Common myeloid progenitor, CD34-positive (primary cell): ENCODE results near the gene DOCK1.

Experiments used
- CTCF ChIA-PET: fragments of 350-600 bp; sonication (Branson Sonifier 250); formaldehyde crosslinking; loops from one replicate; lab custom pipeline; 2021; ENCODE audit warnings: antibody characterized with exemption; lab: Charles Lee
- POLR2A ChIA-PET: fragments of 350-600 bp; sonication (Branson Sonifier 250); formaldehyde crosslinking; loops from one replicate; lab custom pipeline; 2021; ENCODE audit warnings: antibody characterized with exemption; lab: Charles Lee
- DNase-seq, 3 donors: peaks; one replicate each; pipeline versions ENCODE4 v3.0.0 to v3.0.0-alpha.2; 2013
- H3K27ac ChIP-seq, 2 experiments: 1 replicate in 1 of 2; 2 replicates in 1 of 2; pipeline ENCODE4 v1.7.0; 2013; ENCODE audit warnings: inconsistent platforms in 2 of 2, low read length in 2 of 2, mild to moderate bottlenecking in 2 of 2, low read depth in 1 of 2, moderate library complexity in 1 of 2; ENCODE audit not compliant: severe bottlenecking in 2 of 2, insufficient read depth in 1 of 2, poor library complexity in 1 of 2
- H3K27me3 ChIP-seq, 5 experiments: replicated peaks in 2 of 5; 1 replicate in 3 of 5; 2 replicates in 2 of 5; pipeline versions ENCODE4 v1.6.1 to v1.7.0; 2013; ENCODE audit warnings: low read length in 4 of 5, mild to moderate bottlenecking in 2 of 5, moderate library complexity in 2 of 5, inconsistent platforms in 1 of 5; ENCODE audit not compliant: insufficient read depth in 5 of 5, control insufficient read depth in 4 of 5
- H3K36me3 ChIP-seq, 4 experiments: 1 replicate in 2 of 4; 2 replicates in 2 of 4; pipeline versions ENCODE4 v1.6.1 to v1.7.0; 2013; ENCODE audit warnings: low read length in 3 of 4, control low read depth in 1 of 4, mild to moderate bottlenecking in 1 of 4; ENCODE audit not compliant: control insufficient read depth in 4 of 4, insufficient read depth in 4 of 4
- H3K4me1 ChIP-seq, 4 experiments: 1 replicate in 3 of 4; 2 replicates in 1 of 4; pipeline versions ENCODE4 v1.6.1 to v1.7.1; 2013; ENCODE audit warnings: low read length in 3 of 4, mild to moderate bottlenecking in 3 of 4, control low read depth in 1 of 4, inconsistent platforms in 1 of 4, moderate library complexity in 1 of 4; ENCODE audit not compliant: control insufficient read depth in 4 of 4, insufficient read depth in 4 of 4; ENCODE audit errors: control extremely low read depth in 1 of 4
- H3K4me3 ChIP-seq, 7 experiments: 1 replicate in 4 of 7; 2 replicates in 3 of 7; pipeline versions ENCODE4 v1.5.1 to v1.7.0; 2013; ENCODE audit warnings: mild to moderate bottlenecking in 7 of 7, low read length in 6 of 7, moderate library complexity in 6 of 7, inconsistent platforms in 2 of 7, low read depth in 2 of 7, control low read depth in 1 of 7; ENCODE audit not compliant: insufficient read depth in 4 of 7, control insufficient read depth in 1 of 7; ENCODE audit errors: extremely low read depth in 1 of 7
- H3K9me3 ChIP-seq, 5 experiments: 1 replicate in 4 of 5; 2 replicates in 1 of 5; pipeline versions ENCODE4 v1.6.1 to v1.7.1; 2013; ENCODE audit warnings: low read length in 4 of 5, mild to moderate bottlenecking in 2 of 5, inconsistent platforms in 1 of 5, low read depth in 1 of 5, moderate library complexity in 1 of 5; ENCODE audit not compliant: control insufficient read depth in 4 of 5, insufficient read depth in 2 of 5; ENCODE audit errors: control extremely low read depth in 1 of 5
- WGBS: methylation state at CpG from one replicate; pipeline ENCODE4 v1.1.5; 2013; ENCODE audit not compliant: insufficient coverage; 5-methylcytosine and 5-hydroxymethylcytosine counted together

DOCK1 gene

DNA sequence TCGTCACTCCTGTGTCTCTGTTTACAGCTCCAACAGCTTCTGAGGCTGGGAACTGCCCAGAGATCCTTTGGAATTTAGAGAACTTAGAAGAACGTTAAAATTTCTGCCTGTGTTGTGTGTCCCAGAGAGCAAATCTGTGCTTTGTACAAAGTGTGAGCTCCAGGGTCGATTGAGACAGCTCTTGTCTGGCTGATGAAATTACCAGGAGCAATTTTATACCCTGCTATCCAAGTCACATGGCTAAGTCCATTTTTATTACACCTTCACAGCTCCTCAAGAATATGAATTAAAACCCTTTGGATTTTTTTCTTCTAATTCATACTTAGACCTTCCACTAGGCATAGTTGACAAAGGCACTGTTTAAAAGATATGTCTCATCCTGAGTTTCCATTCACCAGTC lies 337.7 kb downstream of the DOCK1 start:
- DNase-seq = no peak
- no peaks in the 10 kb centered on the region for H3K36me3 ChIP-seq
- H3K27me3 ChIP-seq = no peaks in the 10 kb centered on the region
- POLR2A ChIA-PET = no interaction called here
- H3K27ac ChIP-seq = no peak overlapping the region
- CTCF ChIA-PET = interaction anchor here (0.8 to 1.3 kb wide), 4 partner anchors 10 to 334 kb away, joined by 3 to 5 read pairs (median 3); no protein-coding TSS in a partner anchor
- no peaks in the 10 kb centered on the region for H3K9me3 ChIP-seq
- no peaks in the 10 kb centered on the region for H3K4me1 ChIP-seq
- no peak overlapping the region for H3K4me3 ChIP-seq
- 90% methylated on average over 3 of the region's 3 CpGs for WGBS

DNA sequence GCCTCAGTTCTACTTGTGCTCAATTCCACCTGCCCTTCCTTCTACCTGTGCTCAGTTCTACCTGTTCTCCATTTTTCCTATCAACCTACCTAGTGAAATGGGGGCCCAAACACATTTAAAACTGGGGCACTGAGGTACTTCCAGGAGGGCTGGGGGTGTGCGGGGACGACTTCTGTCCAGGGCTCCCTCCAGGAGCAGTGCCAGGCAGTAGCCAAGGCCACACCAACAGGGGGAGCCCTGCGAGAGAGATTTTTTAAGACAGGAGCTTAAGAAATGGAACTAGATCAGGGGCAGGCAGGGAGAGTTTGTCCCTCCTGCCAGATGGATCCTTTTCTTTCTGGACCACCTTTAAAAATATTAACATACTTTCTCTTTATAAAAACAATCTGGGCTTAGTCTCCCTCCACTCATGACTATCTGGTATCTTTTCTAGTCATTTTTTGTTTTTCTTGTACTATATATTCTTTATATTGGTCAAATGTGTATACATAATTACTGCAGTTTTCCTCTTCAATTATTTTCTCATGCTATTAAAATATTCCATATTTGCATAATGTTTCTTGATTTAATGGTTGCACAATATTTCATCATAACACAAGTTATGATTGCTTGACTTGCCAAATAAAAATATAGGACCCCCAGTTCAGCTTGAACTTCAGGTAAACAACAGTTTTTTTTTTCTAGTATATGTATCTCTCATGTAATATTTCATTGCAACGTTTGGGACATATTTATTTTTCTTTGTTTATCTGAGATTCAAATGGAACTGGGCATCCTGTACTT lies 338.5 kb downstream of the DOCK1 start:
- CTCF ChIA-PET = interaction anchor here (0.6 to 1.3 kb wide), 6 partner anchors 10 to 334 kb away, joined by 3 to 5 read pairs (median 3); no protein-coding TSS in a partner anchor
- Histone ChIP-seq H3K4me3 (no peak overlapping the region), H3K27ac (no peak overlapping the region), H3K27me3 (no peaks in the 10 kb centered on the region), H3K36me3 (peaks cover 0 to 6% (median 0%) of the 10 kb centered on the region in 4 experiments), H3K9me3 (no peaks in the 10 kb centered on the region), H3K4me1 (no peaks in the 10 kb centered on the region)
- WGBS = 42% methylated on average over 3 of the region's 4 CpGs
- POLR2A ChIA-PET = no interaction called here
- DNase-seq = peak; percentile 39 to 61 (median 54)

DNA sequence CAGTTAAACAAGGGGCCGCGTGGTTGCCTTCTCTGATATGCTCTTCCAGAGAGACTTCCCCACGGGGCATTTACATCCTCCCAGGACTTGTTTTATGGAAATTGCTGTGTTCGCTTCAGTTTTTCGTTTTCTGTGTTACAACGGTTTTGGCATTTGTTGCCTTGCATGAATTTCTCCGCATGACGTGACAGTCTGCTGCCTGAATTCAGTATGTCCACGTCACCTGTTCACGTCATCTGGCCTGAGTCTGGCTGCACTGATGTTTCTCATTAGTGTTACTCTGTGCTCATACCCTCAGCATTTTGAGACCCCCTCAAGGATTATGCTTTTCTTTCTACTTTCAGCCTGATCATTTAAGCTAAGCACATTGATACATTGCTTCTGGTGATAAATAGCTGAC lies 340.2 kb downstream of the DOCK1 start:
- Histone ChIP-seq H3K27me3 (no peaks in the 10 kb centered on the region), H3K36me3 (peaks cover 0 to 10% (median 0%) of the 10 kb centered on the region in 4 experiments), H3K4me3 (no peak overlapping the region), H3K9me3 (no peaks in the 10 kb centered on the region), H3K27ac (no peak overlapping the region), H3K4me1 (no peaks in the 10 kb centered on the region)
- DNase-seq = no peak
- WGBS = 94% methylated on average over 10 of the region's 10 CpGs
- POLR2A ChIA-PET = no interaction called here
- CTCF ChIA-PET = no interaction called here

DNA sequence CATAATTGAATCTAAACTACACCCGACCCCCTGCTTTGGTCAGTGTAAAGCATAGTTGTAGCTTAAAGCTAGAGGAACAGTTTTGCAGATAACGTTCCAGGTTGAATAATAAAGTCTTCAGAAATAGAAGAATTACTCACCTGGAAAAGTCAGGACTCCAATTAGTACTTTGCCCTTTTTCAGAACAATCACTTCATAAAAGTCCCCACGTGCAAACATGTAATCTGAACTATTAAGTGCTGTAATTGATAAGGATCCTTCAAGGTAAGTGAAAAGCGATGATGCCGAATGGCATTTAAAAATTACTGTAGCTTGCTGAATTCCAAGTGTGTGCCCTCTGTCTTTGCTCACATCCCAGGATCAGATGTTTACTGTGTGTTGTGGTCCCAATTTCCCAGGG lies 344.8 kb downstream of the DOCK1 start:
- CTCF ChIA-PET = no interaction called here
- Histone ChIP-seq H3K27me3 (no peaks in the 10 kb centered on the region), H3K9me3 (no peaks in the 10 kb centered on the region), H3K27ac (no peak overlapping the region), H3K36me3 (peaks cover 0 to 10% (median 0%) of the 10 kb centered on the region in 4 experiments), H3K4me3 (no peak overlapping the region), H3K4me1 (peaks cover 6 to 15% (median 14%) of the 10 kb centered on the region in 4 experiments)
- no peak for DNase-seq
- POLR2A ChIA-PET = no interaction called here
- WGBS = no CpG with 5 or more reads among the region's 5 CpGs

DNA sequence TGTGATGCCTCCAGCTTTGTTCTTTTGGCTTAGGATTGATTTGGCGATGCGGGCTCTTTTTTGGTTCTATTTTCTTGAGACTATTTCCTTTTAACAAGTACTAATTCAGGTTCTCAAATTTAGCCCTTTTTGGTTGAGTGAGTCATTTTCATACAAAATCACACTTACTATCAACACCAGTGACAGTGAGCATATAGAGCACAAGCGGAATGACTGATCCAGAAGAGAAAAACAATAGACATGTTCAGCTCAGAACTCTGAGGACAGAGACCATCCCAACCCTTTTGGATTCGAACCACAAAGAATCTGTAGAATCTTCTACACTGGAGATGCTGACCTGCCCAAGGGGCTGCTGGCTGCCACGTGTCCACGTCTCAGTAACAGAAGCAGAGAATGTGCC lies 347.6 kb downstream of the DOCK1 start:
- no peaks in the 10 kb centered on the region for H3K9me3 ChIP-seq
- no peak overlapping the region for H3K4me3 ChIP-seq
- H3K27ac ChIP-seq = no peak overlapping the region
- CTCF ChIA-PET = no interaction called here
- H3K36me3 ChIP-seq = peaks cover 0 to 16% (median under 1%) of the 10 kb centered on the region in 4 experiments
- H3K27me3 ChIP-seq = no peaks in the 10 kb centered on the region
- POLR2A ChIA-PET = no interaction called here
- no peak for DNase-seq
- H3K4me1 ChIP-seq = peaks cover 6 to 15% (median 14%) of the 10 kb centered on the region in 4 experiments
- WGBS = 98% methylated on average over 4 of the region's 6 CpGs

DNA sequence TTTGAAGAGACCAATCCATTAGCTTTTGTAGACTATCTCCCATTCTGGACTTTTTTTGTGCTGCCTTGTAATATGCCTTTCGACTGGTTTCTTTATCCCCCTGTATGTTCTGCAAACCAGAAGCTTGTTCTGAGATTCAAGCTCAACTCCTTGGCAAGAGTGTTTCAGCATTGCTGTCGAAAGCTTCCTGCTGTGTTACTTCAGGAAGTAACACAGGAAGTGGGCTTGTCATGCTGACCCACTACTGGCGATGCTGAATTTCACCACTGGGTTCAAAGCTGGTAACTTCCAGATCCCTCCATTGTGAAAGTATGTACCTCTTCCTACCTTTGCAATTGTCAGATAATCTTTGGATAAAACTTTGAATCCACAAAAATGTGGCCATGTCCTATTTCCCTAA lies 349.0 kb downstream of the DOCK1 start:
- WGBS = 3% methylated on average over 3 of the region's 3 CpGs
- no peaks in the 10 kb centered on the region for H3K27me3 ChIP-seq
- peaks cover 0 to 17% (median 3%) of the 10 kb centered on the region in 4 experiments for H3K36me3 ChIP-seq
- H3K4me3 ChIP-seq = peak overlapping the region in 1 of 7 experiments; percentile 19
- no peaks in the 10 kb centered on the region for H3K9me3 ChIP-seq
- H3K27ac ChIP-seq = no peak overlapping the region
- ChIA-PET POLR2A (no interaction called here), CTCF (interaction anchor here (1.6 kb wide), 1 partner anchor 11 kb away, joined by 3 read pairs; no protein-coding TSS in a partner anchor)
- peak; percentile 22 to 73 (median 64) for DNase-seq
- peaks cover 6 to 15% (median 14%) of the 10 kb centered on the region in 4 experiments for H3K4me1 ChIP-seq

DNA sequence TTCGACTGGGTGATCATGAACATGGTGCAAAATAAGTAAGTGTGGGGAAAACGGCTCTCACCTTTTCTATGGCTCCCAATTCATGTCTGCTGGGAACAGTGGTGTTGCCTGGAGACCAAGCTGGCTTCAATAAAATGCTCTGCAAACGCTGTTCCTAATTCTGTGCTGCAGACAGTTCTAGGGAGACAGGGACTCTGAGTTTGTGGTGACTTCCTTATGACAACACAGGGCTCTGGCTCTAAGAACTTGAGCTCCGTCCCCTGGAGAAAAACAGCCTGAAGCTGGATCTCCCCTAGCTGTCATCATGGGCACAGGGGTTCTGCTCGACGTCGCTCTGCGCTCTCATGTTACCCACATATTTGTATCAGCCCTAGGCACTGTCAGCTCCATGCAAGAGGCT lies 352.2 kb downstream of the DOCK1 start:
- 96% methylated on average over 2 of the region's 8 CpGs for WGBS
- no peaks in the 10 kb centered on the region for H3K27me3 ChIP-seq
- no peak overlapping the region for H3K4me3 ChIP-seq
- H3K4me1 ChIP-seq = peaks cover 6 to 15% (median 14%) of the 10 kb centered on the region in 4 experiments
- H3K36me3 ChIP-seq = peaks cover 0 to 21% (median 3%) of the 10 kb centered on the region in 4 experiments
- H3K9me3 ChIP-seq = peaks cover 0 to 4% (median 2%) of the 10 kb centered on the region in 5 experiments
- DNase-seq = no peak
- ChIA-PET POLR2A (no interaction called here), CTCF (no interaction called here)
- H3K27ac ChIP-seq = no peak overlapping the region
